Prostate gland (tissue), 2 donors: Measurements from ENCODE around the gene PML. TPM values are rescaled to one million over a fixed set of nuclear protein-coding genes. Genes with fewer than 3 reads are reported as not detected.
A peak's percentile ranks its signal among the peaks of the same experiment; 100 is the strongest.

ENCODE experiments used
- DNase-seq: peaks from one replicate; pipeline ENCODE4 v3.0.0-alpha.2; 2019; ENCODE audit warnings: low spot score
- H3K27ac ChIP-seq, 2 donors: fragments of 200-600 bp; sonication (generic); 2 replicates each; pipeline ENCODE4 v1.5.1; 2017 to 2019
- H3K27me3 ChIP-seq: fragments of 200-600 bp; sonication (generic); replicated peaks from 2 replicates; pipeline ENCODE4 v1.5.1; 2019; ENCODE audit not compliant: insufficient read depth
- H3K36me3 ChIP-seq, 2 donors: fragments of 200-600 bp; sonication (generic); 1 replicate in 1 of 2; 2 replicates in 1 of 2; pipeline versions ENCODE4 v1.5.1 to v1.8.1; 2017 to 2019
- H3K4me1 ChIP-seq: fragments of 200-600 bp; sonication (generic); replicated peaks from 2 replicates; pipeline ENCODE4 v1.5.1; 2019
- H3K4me3 ChIP-seq, 2 donors: fragments of 200-600 bp; sonication (generic); 2 replicates each; pipeline ENCODE4 v1.5.1; 2017 to 2019
- H3K9me3 ChIP-seq: fragments of 200-600 bp; sonication (generic); 2 replicates; pipeline ENCODE4 v1.5.1; 2017
- CTCF ChIP-seq, 4 experiments: fragments of 200-600 bp in 2 of 4; fragments of 450-650 bp in 2 of 4; sonication (generic) in 2 of 4; IDR thresholded peaks; 1 replicate in 3 of 4; 2 replicates in 1 of 4; pipeline ENCODE4 v1.5.1; 2016 to 2019; ENCODE audit warnings: antibody characterized with exemption in 4 of 4, mild to moderate bottlenecking in 2 of 4, moderate library complexity in 2 of 4
- POLR2A ChIP-seq: fragments of 450-650 bp; IDR thresholded peaks from one replicate; pipeline ENCODE4 v1.6.1; 2016; ENCODE audit warnings: antibody characterized with exemption, mild to moderate bottlenecking
- POLR2AphosphoS5 ChIP-seq: sonication (generic); formaldehyde crosslinking; IDR thresholded peaks from one replicate; pipeline ENCODE4 v1.6.1; 2017; ENCODE audit warnings: antibody characterized with exemption
- WGBS: methylation state at CpG from one replicate; pipeline ENCODE4 v1.1.5; 2018; 5-methylcytosine and 5-hydroxymethylcytosine counted together
- intact Hi-C: fragments of 100-400 bp; cut with DNase I; formaldehyde crosslinking; loops from one replicate; pipeline ENCODE4 v1.14.2; 2022
- total RNA-seq, 2 donors: library from RNA; depleted of rRNA; stranded (reverse); fragments of >200 nt; gene quantifications; one replicate each; pipeline ENCODE4 v1.1.0, GENCODE V29; 2016

PML gene
- total RNA-seq, 2 donors from 2014 or later = 67.5 to 122 TPM

- 91% methylated on average over 27 of the region's 27 CpGs for WGBS
- Histone ChIP-seq H3K27me3 (no peaks in the 10 kb centered on the region), H3K9me3 (no peaks in the 10 kb centered on the region), H3K4me1 (no peaks in the 10 kb centered on the region), H3K27ac (no peak overlapping the region), H3K36me3 (no peaks in the 10 kb centered on the region), H3K4me3 (no peak overlapping the region)
- no peak for TF ChIP-seq POLR2AphosphoS5
- TF ChIP-seq CTCF (IDR thresholded peaks at IDR 0.05) = no peak
- no peak for TF ChIP-seq POLR2A
- intact Hi-C loops = loop anchor here (10.0 kb wide), 1 partner anchor 617 kb away; the partner anchor contains the start of gene CLK3
- no peak for DNase-seq
Measured at GRCh38 chr15:73997986-73998385, 3.5 kb downstream of the PML start.

- 76% methylated on average over 11 of the region's 11 CpGs for WGBS
- no peak for TF ChIP-seq POLR2A
- TF ChIP-seq POLR2AphosphoS5 = no peak
- TF ChIP-seq CTCF (IDR thresholded peaks at IDR 0.05) = no peak
- H3K27ac ChIP-seq = peak overlapping the region; percentile 59 to 70
- DNase-seq = no peak
- H3K4me3 ChIP-seq = no peak overlapping the region
- peaks cover 14% of the 10 kb centered on the region for H3K4me1 ChIP-seq
- H3K27me3 ChIP-seq = no peaks in the 10 kb centered on the region
- intact Hi-C loops = no loop called here
- H3K36me3 ChIP-seq = no peaks in the 10 kb centered on the region
- no peaks in the 10 kb centered on the region for H3K9me3 ChIP-seq
Measured at GRCh38 chr15:74006774-74007639, 12.5 kb downstream of the PML start.

- Histone ChIP-seq H3K27me3 (no peaks in the 10 kb centered on the region), H3K4me1 (peaks cover 14% of the 10 kb centered on the region), H3K36me3 (no peaks in the 10 kb centered on the region), H3K4me3 (no peak overlapping the region), H3K9me3 (no peaks in the 10 kb centered on the region), H3K27ac (peak overlapping the region; percentile 59 to 70)
- WGBS = 37% methylated on average over 5 of the region's 5 CpGs
- DNase-seq = no peak
- intact Hi-C loops = no loop called here
- TF ChIP-seq CTCF (IDR thresholded peaks at IDR 0.05) (no peak), POLR2AphosphoS5 (peak; percentile 42)
Measured at GRCh38 chr15:74007820-74008371, 13.4 kb downstream of the PML start.

GRCh38 chr15:74008901-74009300 lies 14.4 kb downstream of the PML start:
- Histone ChIP-seq H3K36me3 (no peaks in the 10 kb centered on the region), H3K27ac (no peak overlapping the region), H3K27me3 (no peaks in the 10 kb centered on the region), H3K4me3 (no peak overlapping the region), H3K9me3 (no peaks in the 10 kb centered on the region), H3K4me1 (peaks cover 14% of the 10 kb centered on the region)
- 82% methylated on average over 3 of the region's 3 CpGs for WGBS
- TF ChIP-seq POLR2AphosphoS5 = no peak
- TF ChIP-seq POLR2A = no peak
- no peak for TF ChIP-seq CTCF (IDR thresholded peaks at IDR 0.05)
- intact Hi-C loops = no loop called here
- DNase-seq = no peak
